Esophagus muscularis mucosa (tissue), 4 donors: ENCODE data around the gene CSTB. TPM values are rescaled to one million over a fixed set of nuclear protein-coding genes. Genes with fewer than 3 reads are reported as not detected.

Source experiments
- DNase-seq: peaks from one replicate; pipeline ENCODE4 v3.0.0-alpha.2; 2017; ENCODE audit errors: extremely low spot score
- H3K27ac ChIP-seq, 4 donors: fragments of 200-600 bp; sonication (generic); replicated peaks in 1 of 4; 1 replicate in 3 of 4; 2 replicates in 1 of 4; pipeline ENCODE4 v1.5.1; 2016 to 2019; ENCODE audit warnings: mild to moderate bottlenecking in 1 of 4
- H3K27me3 ChIP-seq, 4 donors: fragments of 200-600 bp; sonication (generic); one replicate each; pipeline versions ENCODE4 v1.5.1 to v1.6.0; 2016 to 2019
- H3K36me3 ChIP-seq, 4 donors: fragments of 200-600 bp; sonication (generic); one replicate each; pipeline ENCODE4 v1.5.1; 2016 to 2019
- H3K4me1 ChIP-seq, 4 donors: fragments of 200-600 bp; sonication (generic); one replicate each; pipeline ENCODE4 v1.5.1; 2016 to 2019
- H3K4me3 ChIP-seq, 4 donors: fragments of 200-600 bp; sonication (generic); 1 replicate in 2 of 4; 2 replicates in 2 of 4; pipeline ENCODE4 v1.5.1; 2016 to 2019; ENCODE audit warnings: mild to moderate bottlenecking in 4 of 4, moderate library complexity in 1 of 4
- H3K9me3 ChIP-seq, 4 donors: fragments of 200-600 bp; sonication (generic); 1 replicate in 3 of 4; 2 replicates in 1 of 4; pipeline ENCODE4 v1.5.1; 2016 to 2019
- EP300 ChIP-seq: sonication (generic); formaldehyde crosslinking; IDR thresholded peaks from one replicate; pipeline ENCODE4 v1.6.1; 2017; ENCODE audit warnings: antibody characterized with exemption
- POLR2A ChIP-seq: fragments of 450-650 bp; IDR thresholded peaks from one replicate; pipeline ENCODE4 v1.6.1; 2017; ENCODE audit warnings: antibody characterized with exemption, moderate library complexity, mild to moderate bottlenecking, low read depth
- POLR2AphosphoS5 ChIP-seq, 2 donors: sonication (generic); formaldehyde crosslinking; IDR thresholded peaks; one replicate each; pipeline ENCODE4 v1.6.1; 2017; ENCODE audit warnings: antibody characterized with exemption in 2 of 2
- WGBS: methylation state at CpG from one replicate; pipeline ENCODE4 v1.1.5; 2018; 5-methylcytosine and 5-hydroxymethylcytosine counted together
- intact Hi-C: fragments of 100-400 bp; cut with DNase I; formaldehyde crosslinking; loops from one replicate; pipeline ENCODE4 v1.15.1; 2023
- total RNA-seq, 4 donors: library from RNA; depleted of rRNA; stranded (reverse); fragments of >200 nt; gene quantifications; one replicate each; pipeline versions ENCODE4 v1.1.0 to v1.2.1, GENCODE V29; 2016
- TF ChIP-seq, protein P1 (sequence below), 3 experiments: fragments of 200-600 bp in 2 of 3; fragments of 450-650 bp in 1 of 3; sonication (generic) in 2 of 3; IDR thresholded peaks; one replicate each; pipeline ENCODE4 v1.5.1; 2017 to 2019; ENCODE audit warnings: antibody characterized with exemption in 3 of 3, mild to moderate bottlenecking in 2 of 3, moderate library complexity in 1 of 3

CSTB gene
- total RNA-seq, 4 donors from 2014 or later: 5.0 to 21.1 (median 8.1) TPM

DNA sequence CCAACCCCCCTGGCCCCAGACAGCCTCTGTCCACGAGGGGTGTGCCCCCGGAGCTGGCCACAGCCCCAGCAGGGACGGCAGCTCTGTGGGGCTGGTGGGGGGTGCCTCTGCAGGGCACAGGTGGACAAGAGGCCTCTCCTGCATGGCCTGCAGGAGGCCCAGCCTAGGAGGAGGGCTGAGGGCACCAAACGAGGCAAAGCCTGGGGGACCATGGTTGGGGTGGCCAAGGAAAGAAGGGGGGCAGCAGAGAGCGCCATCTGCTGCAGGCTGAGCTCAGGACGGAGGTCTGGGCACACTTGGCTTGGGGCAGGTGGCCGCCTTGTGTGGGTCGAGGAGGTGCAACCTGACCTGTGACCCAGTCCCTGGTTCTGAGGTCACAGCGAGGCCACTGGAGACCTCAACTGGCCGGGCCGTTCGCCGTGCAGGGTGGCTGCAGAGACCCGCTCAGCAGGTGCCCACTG lies 40.5 kb upstream of the CSTB start:
- Histone ChIP-seq H3K27ac (no peak overlapping the region), H3K27me3 (peaks cover 0 to 18% (median 0%) of the 10 kb centered on the region in 4 donors), H3K36me3 (no peaks in the 10 kb centered on the region), H3K4me1 (peaks cover 0 to 10% (median 4%) of the 10 kb centered on the region in 4 donors), H3K9me3 (peaks cover 0 to 7% (median 3%) of the 10 kb centered on the region in 4 donors), H3K4me3 (no peak overlapping the region)
- intact Hi-C loops: no loop called here
- 84% methylated on average over 7 of the region's 14 CpGs for WGBS
- DNase-seq: no peak
- TF ChIP-seq EP300 (no peak), POLR2AphosphoS5 (IDR thresholded peaks at IDR 0.05) (no peak)

DNA sequence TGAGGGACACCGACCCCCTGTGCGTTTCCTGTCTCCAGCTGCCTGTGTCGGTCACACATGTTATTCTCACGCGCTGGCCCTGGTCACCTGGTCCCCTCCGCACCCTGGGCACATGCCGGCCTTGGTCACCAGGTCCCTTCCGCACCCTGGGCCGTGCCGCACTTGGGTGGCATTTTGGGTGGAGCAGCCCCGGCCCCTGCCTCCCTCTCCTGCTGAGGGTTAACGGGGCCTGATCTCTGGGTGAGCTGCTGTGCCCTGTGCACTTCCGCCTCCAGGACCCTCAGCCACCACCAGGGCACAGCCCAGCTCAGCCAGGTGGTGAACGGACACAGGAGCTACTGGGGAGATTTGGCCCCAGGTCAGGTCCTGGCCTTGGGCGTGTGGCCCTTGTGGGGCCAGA lies 39.9 kb upstream of the CSTB start:
- H3K27ac ChIP-seq: no peak overlapping the region

DNA sequence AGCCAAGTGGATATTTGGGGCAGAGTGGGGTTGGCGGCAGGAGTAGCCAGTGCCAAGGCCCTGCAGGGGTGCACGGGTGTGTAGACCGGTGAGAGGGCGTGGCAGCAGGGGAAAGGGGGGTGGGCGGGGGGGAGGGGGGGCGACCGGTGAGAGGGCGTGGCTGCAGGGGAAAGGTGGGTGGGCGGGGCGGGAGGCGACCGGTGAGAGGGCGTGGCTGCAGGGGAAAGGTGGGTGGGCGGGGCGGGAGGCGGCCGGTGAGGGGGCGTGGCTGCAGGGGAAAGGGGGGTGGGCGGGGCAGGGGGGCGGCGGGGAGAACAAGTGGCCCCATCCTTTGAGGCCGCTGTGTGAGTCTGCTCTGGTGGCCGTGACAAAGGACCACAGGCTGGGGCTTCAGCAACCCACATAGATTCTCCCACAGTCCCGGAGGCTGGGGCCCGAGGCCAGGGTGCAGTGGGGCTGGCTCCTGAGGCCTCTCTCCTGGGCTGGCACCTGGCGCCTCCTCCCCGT lies 39.1 kb upstream of the CSTB start:
- TF ChIP-seq, protein P1, sequence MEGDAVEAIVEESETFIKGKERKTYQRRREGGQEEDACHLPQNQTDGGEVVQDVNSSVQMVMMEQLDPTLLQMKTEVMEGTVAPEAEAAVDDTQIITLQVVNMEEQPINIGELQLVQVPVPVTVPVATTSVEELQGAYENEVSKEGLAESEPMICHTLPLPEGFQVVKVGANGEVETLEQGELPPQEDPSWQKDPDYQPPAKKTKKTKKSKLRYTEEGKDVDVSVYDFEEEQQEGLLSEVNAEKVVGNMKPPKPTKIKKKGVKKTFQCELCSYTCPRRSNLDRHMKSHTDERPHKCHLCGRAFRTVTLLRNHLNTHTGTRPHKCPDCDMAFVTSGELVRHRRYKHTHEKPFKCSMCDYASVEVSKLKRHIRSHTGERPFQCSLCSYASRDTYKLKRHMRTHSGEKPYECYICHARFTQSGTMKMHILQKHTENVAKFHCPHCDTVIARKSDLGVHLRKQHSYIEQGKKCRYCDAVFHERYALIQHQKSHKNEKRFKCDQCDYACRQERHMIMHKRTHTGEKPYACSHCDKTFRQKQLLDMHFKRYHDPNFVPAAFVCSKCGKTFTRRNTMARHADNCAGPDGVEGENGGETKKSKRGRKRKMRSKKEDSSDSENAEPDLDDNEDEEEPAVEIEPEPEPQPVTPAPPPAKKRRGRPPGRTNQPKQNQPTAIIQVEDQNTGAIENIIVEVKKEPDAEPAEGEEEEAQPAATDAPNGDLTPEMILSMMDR (IDR thresholded peaks at IDR 0.05): no peak
- TF ChIP-seq POLR2AphosphoS5 (IDR thresholded peaks at IDR 0.05) (no peak), EP300 (no peak), POLR2A (no peak)
- intact Hi-C loops: no loop called here
- Histone ChIP-seq H3K36me3 (no peaks in the 10 kb centered on the region), H3K4me3 (no peak overlapping the region), H3K4me1 (peaks cover 4 to 22% (median 18%) of the 10 kb centered on the region in 4 donors), H3K9me3 (peaks cover 0 to 7% (median 3%) of the 10 kb centered on the region in 4 donors), H3K27me3 (peaks cover 0 to 18% (median 0%) of the 10 kb centered on the region in 4 donors), H3K27ac (no peak overlapping the region)
- 46% methylated on average over 9 of the region's 27 CpGs for WGBS
- no peak for DNase-seq

More for the DNA sequence above, 39.9 kb upstream of the CSTB start:
- no peak for TF ChIP-seq EP300
- TF ChIP-seq, protein P1 (IDR thresholded peaks at IDR 0.05): no peak
- no peak for TF ChIP-seq POLR2A
- no peak for TF ChIP-seq POLR2AphosphoS5 (IDR thresholded peaks at IDR 0.05)
- no peaks in the 10 kb centered on the region for H3K36me3 ChIP-seq
- H3K27me3 ChIP-seq: peaks cover 0 to 18% (median 0%) of the 10 kb centered on the region in 4 donors
- 85% methylated on average over 12 of the region's 15 CpGs for WGBS
- H3K4me3 ChIP-seq: no peak overlapping the region
- peaks cover 2 to 16% (median 11%) of the 10 kb centered on the region in 4 donors for H3K4me1 ChIP-seq
- intact Hi-C loops: no loop called here
- H3K9me3 ChIP-seq: peaks cover 0 to 7% (median 3%) of the 10 kb centered on the region in 4 donors
- no peak for DNase-seq

DNA sequence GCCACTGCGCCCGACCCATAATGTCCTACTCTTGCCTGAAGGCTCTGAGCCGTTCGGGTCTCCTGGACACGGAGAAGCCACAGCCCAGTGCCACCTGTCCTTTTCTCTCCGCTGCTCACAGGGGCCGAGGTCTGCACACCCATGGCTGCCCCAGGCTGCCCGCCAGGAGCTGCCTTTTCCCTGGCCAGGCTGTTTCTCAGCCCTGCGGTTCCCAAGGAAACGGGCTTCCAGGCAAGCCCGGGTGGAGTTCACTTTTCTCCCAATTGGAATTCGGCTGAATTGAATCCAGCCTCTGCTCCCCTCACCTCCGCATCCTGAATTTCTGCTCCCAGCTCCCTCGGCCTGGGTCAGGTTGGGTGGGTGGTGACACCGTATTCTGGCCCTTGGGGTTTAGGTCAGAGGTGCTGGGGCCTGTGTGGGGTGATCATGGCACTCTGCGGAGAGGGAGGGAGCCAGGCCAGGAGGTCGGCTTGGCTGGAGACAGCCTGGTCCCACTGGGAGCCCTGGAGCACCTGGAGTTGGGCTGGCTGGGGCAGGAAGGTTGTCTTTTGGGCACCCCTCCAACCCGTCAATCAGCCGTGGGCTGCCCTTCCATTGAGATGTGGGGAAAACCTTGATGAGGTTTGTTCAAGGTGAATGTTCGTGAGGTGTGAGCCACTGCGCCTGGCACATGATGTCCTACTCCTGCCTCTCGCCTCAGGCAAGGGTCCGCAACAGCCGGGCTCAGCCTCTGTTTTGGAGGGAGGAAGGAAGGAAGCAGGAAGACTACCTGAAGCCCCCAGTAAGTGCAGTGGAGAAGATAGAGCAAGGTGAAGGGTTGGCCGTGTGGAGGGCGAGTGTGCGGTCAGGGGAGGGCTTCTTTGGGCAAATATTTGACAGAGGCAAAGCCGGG lies 38.4 kb upstream of the CSTB start:
- Histone ChIP-seq H3K27ac (no peak overlapping the region), H3K27me3 (peaks cover 0 to 18% (median 0%) of the 10 kb centered on the region in 4 donors), H3K4me3 (no peak overlapping the region), H3K9me3 (peaks cover 0 to 7% (median 3%) of the 10 kb centered on the region in 4 donors), H3K4me1 (peaks cover 4 to 22% (median 18%) of the 10 kb centered on the region in 4 donors), H3K36me3 (no peaks in the 10 kb centered on the region)
- DNase-seq: no peak
- intact Hi-C loops: no loop called here
- 71% methylated on average over 23 of the region's 28 CpGs for WGBS
- TF ChIP-seq, protein P1 (IDR thresholded peaks at IDR 0.05): no peak
- TF ChIP-seq EP300 (no peak), POLR2A (no peak), POLR2AphosphoS5 (IDR thresholded peaks at IDR 0.05) (no peak)

DNA sequence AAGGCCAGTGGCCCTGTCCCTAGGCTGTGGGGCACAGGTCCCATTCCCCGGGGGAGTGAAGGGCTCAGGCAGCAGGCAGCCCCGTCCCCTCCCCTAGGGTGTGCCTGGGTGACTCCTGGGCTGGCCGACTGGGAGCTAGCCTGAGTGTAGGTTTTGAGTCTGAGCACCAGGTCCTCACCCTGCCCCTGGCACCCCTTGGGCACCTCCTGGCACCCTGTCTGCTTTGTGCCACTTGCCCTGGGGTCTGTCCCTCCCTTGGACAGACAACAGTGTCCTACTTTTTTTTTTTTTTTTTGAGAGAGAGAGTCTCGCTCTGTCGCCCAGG lies 37.5 kb upstream of the CSTB start:
- H3K4me1 ChIP-seq: peaks cover 4 to 22% (median 18%) of the 10 kb centered on the region in 4 donors
- no peak for DNase-seq
- H3K4me3 ChIP-seq: no peak overlapping the region
- 89% methylated on average over 5 of the region's 5 CpGs for WGBS
- H3K27me3 ChIP-seq: peaks cover 0 to 18% (median 0%) of the 10 kb centered on the region in 4 donors
- H3K9me3 ChIP-seq: peaks cover 0 to 3% (median 1%) of the 10 kb centered on the region in 4 donors
- peaks cover 0 to 2% (median 0%) of the 10 kb centered on the region in 4 donors for H3K36me3 ChIP-seq
- intact Hi-C loops: no loop called here
- TF ChIP-seq, protein P1 (IDR thresholded peaks at IDR 0.05): no peak
- TF ChIP-seq POLR2A (no peak), POLR2AphosphoS5 (IDR thresholded peaks at IDR 0.05) (no peak), EP300 (no peak)
- no peak overlapping the region for H3K27ac ChIP-seq
